GM12864 (cell line): ENCODE measurements around the gene ATL2.

ENCODE experiments used
- DNase-seq: peaks from one replicate; pipeline ENCODE4 v3.0.0-alpha.2; 2011; ENCODE audit warnings: low read depth
- H3K4me3 ChIP-seq: 2 replicates; pipeline ENCODE4 v1.5.1; 2011; ENCODE audit warnings: mild to moderate bottlenecking, low read depth, low read length, control low read depth
- TF ChIP-seq, protein P1 (sequence below): IDR thresholded peaks from 2 replicates; pipeline ENCODE4 v1.5.1; 2011; ENCODE audit warnings: low read depth, mild to moderate bottlenecking, moderate library complexity, low read length, control low read depth, inconsistent platforms; ENCODE audit errors: missing control alignments

ATL2 gene

DNA sequence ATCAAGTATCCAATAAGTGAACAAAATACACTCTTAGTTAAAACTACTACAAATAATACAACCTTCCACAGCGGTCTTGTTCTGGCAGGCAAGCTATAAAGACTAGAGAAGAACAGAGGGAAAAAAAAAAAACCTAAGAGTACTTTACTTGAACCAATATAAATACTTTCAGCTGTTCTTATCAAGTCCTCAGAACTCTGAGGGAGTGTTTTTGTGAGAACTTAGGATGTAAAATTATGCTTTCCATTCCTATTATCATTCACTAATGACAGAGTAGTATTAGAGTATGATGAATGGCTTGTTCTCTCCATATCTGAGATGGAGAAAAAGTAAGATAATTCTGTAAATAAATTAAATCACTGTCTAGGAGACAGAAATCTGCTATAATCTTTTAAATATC lies 68.3 kb downstream of the ATL2 start:
- TF ChIP-seq, protein P1, sequence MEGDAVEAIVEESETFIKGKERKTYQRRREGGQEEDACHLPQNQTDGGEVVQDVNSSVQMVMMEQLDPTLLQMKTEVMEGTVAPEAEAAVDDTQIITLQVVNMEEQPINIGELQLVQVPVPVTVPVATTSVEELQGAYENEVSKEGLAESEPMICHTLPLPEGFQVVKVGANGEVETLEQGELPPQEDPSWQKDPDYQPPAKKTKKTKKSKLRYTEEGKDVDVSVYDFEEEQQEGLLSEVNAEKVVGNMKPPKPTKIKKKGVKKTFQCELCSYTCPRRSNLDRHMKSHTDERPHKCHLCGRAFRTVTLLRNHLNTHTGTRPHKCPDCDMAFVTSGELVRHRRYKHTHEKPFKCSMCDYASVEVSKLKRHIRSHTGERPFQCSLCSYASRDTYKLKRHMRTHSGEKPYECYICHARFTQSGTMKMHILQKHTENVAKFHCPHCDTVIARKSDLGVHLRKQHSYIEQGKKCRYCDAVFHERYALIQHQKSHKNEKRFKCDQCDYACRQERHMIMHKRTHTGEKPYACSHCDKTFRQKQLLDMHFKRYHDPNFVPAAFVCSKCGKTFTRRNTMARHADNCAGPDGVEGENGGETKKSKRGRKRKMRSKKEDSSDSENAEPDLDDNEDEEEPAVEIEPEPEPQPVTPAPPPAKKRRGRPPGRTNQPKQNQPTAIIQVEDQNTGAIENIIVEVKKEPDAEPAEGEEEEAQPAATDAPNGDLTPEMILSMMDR: no peak
- DNase-seq: no peak
- H3K4me3 ChIP-seq: no peak overlapping the region

DNA sequence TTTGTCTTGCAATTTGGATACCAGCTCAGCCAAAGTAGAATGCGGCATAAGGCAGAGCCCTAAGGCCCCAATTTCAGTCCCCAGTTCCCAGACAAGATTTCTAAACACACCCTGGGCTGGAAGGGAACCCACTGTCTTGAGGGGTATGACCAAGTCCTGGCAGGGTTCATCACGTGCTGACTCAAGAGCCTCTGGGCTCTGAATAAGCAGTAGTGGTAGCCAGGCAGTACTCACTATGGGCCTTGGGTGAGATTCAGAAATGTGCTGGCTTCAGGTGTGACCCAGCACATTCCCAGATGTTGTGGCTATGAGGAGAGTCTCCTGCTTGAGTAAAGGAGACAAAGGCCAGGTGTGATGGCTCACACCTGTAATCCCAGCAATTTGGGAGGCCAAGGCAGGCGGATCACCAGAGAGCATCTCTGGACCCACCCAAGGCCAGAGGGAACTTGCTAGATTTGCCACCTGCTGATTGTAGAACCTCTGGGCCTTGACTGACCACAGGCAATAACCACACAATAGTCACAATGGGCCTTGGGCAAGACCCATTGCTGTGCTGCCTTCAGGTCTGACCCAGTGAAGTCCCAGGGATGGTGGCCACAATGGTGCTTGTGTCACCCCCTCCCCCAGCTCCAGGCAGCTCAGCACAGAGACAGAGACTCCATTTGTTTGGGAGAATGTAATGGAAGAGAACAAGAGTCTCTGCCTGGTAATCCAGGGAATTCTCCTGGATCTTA lies 74.9 kb downstream of the ATL2 start:
- no peak for DNase-seq
- H3K4me3 ChIP-seq: no peak overlapping the region
- TF ChIP-seq, protein P1: no peak

DNA sequence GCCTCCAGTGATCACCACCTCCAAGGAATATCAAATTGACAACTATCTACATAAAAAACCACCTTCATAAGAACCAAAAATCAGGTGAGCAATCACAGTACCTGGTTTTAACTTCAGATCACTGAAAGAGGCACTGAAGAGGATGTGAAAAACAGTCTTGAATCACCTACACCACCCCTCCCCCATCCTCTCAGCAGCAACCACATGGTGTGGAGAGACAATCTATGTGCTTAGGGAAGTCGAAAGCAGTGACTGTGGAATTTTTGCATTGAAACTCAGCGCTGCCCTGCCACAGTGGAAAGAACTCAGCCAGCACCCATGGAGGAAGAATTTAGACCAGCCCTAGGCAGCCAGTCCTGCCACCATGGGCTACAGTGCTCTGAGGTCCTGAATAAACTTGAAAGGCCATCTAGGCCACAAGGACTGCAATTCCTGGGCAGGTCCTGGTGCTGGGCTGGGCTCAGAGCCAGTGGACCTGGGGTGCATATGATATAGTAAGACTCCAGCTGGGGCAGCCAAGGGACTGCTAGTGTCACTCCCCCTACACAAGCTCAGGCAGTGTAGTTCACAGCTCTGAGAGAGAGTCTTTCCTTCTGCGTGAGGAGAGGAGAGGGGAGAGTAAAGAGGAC lies 75.6 kb downstream of the ATL2 start:
- TF ChIP-seq, protein P1: no peak
- H3K4me3 ChIP-seq: no peak overlapping the region
- DNase-seq: peak; percentile 56

DNA sequence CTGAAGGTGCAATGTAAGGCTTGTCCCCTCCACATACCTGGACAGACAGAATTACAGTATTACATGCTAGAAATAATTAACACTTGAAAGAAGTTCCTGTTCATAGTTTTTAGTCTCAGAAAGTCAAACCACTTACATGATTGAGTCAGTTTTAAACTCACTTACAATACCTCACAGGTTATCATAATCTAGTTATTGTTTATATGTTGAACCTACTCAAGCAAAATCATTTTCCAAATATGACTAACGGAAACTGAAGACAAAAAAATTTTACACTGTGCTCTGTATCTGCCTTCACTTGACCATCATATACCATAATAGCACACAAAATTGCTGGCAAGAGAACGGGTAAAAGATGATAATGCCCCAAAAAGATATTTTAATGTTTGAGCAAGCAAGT lies 78.5 kb downstream of the ATL2 start:
- H3K4me3 ChIP-seq: no peak overlapping the region
- TF ChIP-seq, protein P1: no peak
- DNase-seq: no peak

DNA sequence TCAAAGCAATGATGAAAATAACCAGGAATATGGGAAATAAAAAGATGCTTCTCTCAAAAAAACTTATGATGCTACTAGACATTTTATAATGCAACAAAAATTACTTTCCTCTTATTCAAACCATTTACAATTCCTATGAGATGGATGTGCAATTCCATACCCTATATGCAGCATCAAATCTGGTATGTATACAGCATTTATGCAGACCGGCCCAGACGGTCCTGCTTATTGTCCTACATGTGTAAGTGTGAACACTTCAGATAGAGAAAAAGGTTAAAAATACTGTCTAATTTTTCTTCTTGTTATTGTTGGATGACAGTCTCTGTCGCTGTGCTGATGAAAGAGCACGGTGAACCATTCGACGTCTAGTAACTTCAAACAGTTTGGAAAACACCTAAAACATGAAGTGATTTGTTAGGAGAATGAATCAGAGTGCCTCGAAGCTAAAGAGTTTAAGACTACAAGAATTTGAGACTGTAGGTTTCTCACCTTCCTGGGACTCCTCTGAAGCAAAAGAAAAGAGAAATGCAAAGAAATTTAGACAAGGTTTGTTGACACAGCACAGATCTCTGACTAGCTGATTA lies 80.8 kb downstream of the ATL2 start:
- no peak for DNase-seq

DNA sequence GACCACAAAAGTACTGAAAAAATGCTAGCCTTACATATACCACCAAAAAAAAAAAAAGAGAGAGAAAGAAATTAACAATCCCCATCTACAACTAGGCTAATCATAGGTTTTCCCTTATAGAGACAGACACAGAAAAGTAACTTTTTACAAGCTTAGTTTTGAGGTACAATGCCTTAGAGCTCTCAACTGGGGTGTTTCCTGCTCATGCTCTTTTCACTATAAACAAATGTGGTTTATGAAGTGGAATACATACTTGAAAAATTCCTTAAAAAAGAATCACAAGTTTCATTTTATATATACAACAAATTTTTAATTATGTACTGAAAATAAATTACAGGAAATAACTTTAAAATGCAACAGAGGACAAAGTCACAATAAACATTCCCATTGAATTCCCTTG lies 82.5 kb downstream of the ATL2 start:
- TF ChIP-seq, protein P1: no peak
- H3K4me3 ChIP-seq: no peak overlapping the region
- no peak for DNase-seq

More for the DNA sequence above, 80.8 kb downstream of the ATL2 start:
- TF ChIP-seq, protein P1: no peak
- H3K4me3 ChIP-seq: no peak overlapping the region
